Head of caudate nucleus (tissue), 42 donors: ENCODE results near the gene CABLES1.

ENCODE experiments used
- DNase-seq, 42 donors: peaks; one replicate each; pipeline versions ENCODE4 v3.0.0 to v3.0.0-alpha.2; 2020 to 2021; ENCODE audit warnings: mixed read lengths in 7 of 42
- intact Hi-C: fragments of 100-400 bp; cut with DNase I; formaldehyde crosslinking; loops from one replicate; pipeline ENCODE4 v1.15.0; 2022

The CABLES1 gene

GRCh38 chr18:23302511-23302850 lies 167.2 kb downstream of the CABLES1 start:
- intact Hi-C loops, result no loop called here
- no peak for DNase-seq

- no peak for DNase-seq
- intact Hi-C loops, result no loop called here
Observed at GRCh38 chr18:23302851-23303527, 167.7 kb downstream of the CABLES1 start.

GRCh38 chr18:23306822-23307221 lies 171.5 kb downstream of the CABLES1 start:
- DNase-seq, result peak in 1 of 42 donors; percentile 14
- intact Hi-C loops, result no loop called here

GRCh38 chr18:23307567-23308295 lies 172.4 kb downstream of the CABLES1 start:
- peak in 1 of 42 donors; percentile 31 for DNase-seq

More at GRCh38 chr18:23307567-23308295, 172.4 kb downstream of the CABLES1 start:
- intact Hi-C loops, result no loop called here
